GM12878 (cell line): ENCODE data around the gene MDM1. TPM values are rescaled to one million over a fixed set of nuclear protein-coding genes. Genes with fewer than 3 reads are reported as not detected.
A peak's percentile ranks its signal among the peaks of the same experiment; 100 is the strongest.

Experiments
- ATAC-seq: fragments of 200-7000 bp; cut with Tn5 transposase; 3 replicates; pipeline ENCODE4 v1.9.1; 2020; ENCODE audit warnings: mild to moderate bottlenecking, moderate library complexity
- BruUV-seq: library from RNA; stranded (reverse); fragments of 400-500 nt; replicated peaks from 2 replicates; lab custom pipeline; 2021; lab: Mats Ljungman, UMichigan
- CTCF ChIA-PET: fragments of 300-600 bp; sonication (Branson Sonifier 250); formaldehyde crosslinking; extraction: SDS; loops from one replicate; lab custom pipeline; 2021; ENCODE audit warnings: inconsistent platforms; lab: Yijun Ruan, JAX
- POLR2A ChIA-PET: fragments of 350-600 bp; formaldehyde crosslinking; extraction: SDS; loops from one replicate; lab custom pipeline; 2021; ENCODE audit warnings: inconsistent platforms; lab: Charles Lee
- RAD21 ChIA-PET: fragments of 300-600 bp; sonication (Branson Sonifier 250); formaldehyde crosslinking; loops from one replicate; lab custom pipeline; 2023; ENCODE audit warnings: antibody characterized with exemption; ENCODE audit not compliant: unreplicated experiment; lab: Charles Lee
- SMC1A ChIA-PET: fragments of 300-600 bp; sonication (Branson Sonifier 250); formaldehyde crosslinking; loops from one replicate; lab custom pipeline; 2023; ENCODE audit not compliant: unreplicated experiment, uncharacterized antibody; lab: Charles Lee
- DNase-seq: peaks from one replicate; pipeline ENCODE4 v3.0.0-alpha.2; 2011; ENCODE audit warnings: low read depth, low spot score
- FAIRE-seq: peaks from 3 replicates; lab custom pipeline; 2011; peaks lifted over from hg19 to GRCh38; lab: Jason Lieb, UNC
- H2AFZ ChIP-seq: 2 replicates; pipeline ENCODE4 v1.6.0; 2011; ENCODE audit warnings: low read depth, low read length, control low read depth; ENCODE audit not compliant: control insufficient read depth
- H3K27ac ChIP-seq: 2 replicates; pipeline ENCODE4 v1.5.1; 2011; ENCODE audit warnings: control low read depth; ENCODE audit not compliant: control insufficient read depth, insufficient read depth
- H3K27me3 ChIP-seq, 2 experiments: replicated peaks in 1 of 2; 2 replicates each; pipeline versions ENCODE4 v1.6.0 to v1.6.1; 2011; ENCODE audit warnings: low read length in 1 of 2; ENCODE audit not compliant: control insufficient read depth in 2 of 2, insufficient read depth in 2 of 2
- H3K36me3 ChIP-seq, 2 experiments: 2 replicates each; pipeline ENCODE4 v1.5.1; 2011; ENCODE audit warnings: low read length in 1 of 2; ENCODE audit not compliant: control insufficient read depth in 2 of 2, insufficient read depth in 2 of 2
- H3K4me1 ChIP-seq: 2 replicates; pipeline ENCODE4 v1.6.1; 2011; ENCODE audit warnings: mild to moderate bottlenecking, low read length, moderate library complexity, mixed read lengths; ENCODE audit not compliant: control insufficient read depth, insufficient read depth
- H3K4me2 ChIP-seq: 2 replicates; pipeline ENCODE4 v1.6.0; 2011; ENCODE audit warnings: control low read depth; ENCODE audit not compliant: control insufficient read depth, insufficient read depth
- H3K4me3 ChIP-seq: fragments of 200-600 bp; sonication (generic); 2 replicates; pipeline ENCODE4 v1.5.1; 2016
- H3K79me2 ChIP-seq: 2 replicates; pipeline ENCODE4 v1.6.0; 2011; ENCODE audit warnings: low read length; ENCODE audit not compliant: control insufficient read depth, insufficient read depth
- H3K9ac ChIP-seq: 2 replicates; pipeline ENCODE4 v1.8.0; 2011; ENCODE audit warnings: low read length, control low read depth, mixed read lengths; ENCODE audit not compliant: control insufficient read depth, insufficient read depth
- H3K9me3 ChIP-seq: replicated peaks from 3 replicates; pipeline ENCODE4 v1.5.1; 2011; ENCODE audit warnings: mild to moderate bottlenecking, low read length; ENCODE audit not compliant: control insufficient read depth, insufficient read depth
- H4K20me1 ChIP-seq: 2 replicates; pipeline ENCODE4 v1.6.0; 2011; ENCODE audit not compliant: control insufficient read depth, insufficient read depth
- CBX3 ChIP-seq: fragments of 200-600 bp; sonication (generic); IDR thresholded peaks from 2 replicates; pipeline ENCODE4 v1.6.1; 2016; ENCODE audit warnings: low read depth, borderline replicate concordance
- GABPA ChIP-seq: IDR thresholded peaks from 2 replicates; pipeline ENCODE4 v1.6.1; 2014; ENCODE audit warnings: antibody characterized with exemption, low read depth, mild to moderate bottlenecking, inconsistent platforms
- MTA2 ChIP-seq: fragments of 450-650 bp; IDR thresholded peaks from 2 replicates; pipeline ENCODE4 v1.6.1; 2016; ENCODE audit warnings: low read depth, mild to moderate bottlenecking, moderate library complexity
- MYC ChIP-seq: IDR thresholded peaks from 2 replicates; pipeline ENCODE4 v1.6.1; 2011; ENCODE audit warnings: mild to moderate bottlenecking, low read length, moderate library complexity, inconsistent platforms; ENCODE audit not compliant: insufficient read depth, insufficient replicate concordance, insufficient read length, severe bottlenecking
- NRF1 ChIP-seq: conservative IDR thresholded peaks from 2 replicates; pipeline ENCODE4 v1.6.1; 2011; ENCODE audit warnings: mild to moderate bottlenecking, low read depth, low read length, improper control_type of control experiment
- RBBP5 ChIP-seq: fragments of 200-600 bp; sonication (generic); conservative IDR thresholded peaks from 2 replicates; pipeline ENCODE4 v1.6.1; 2016
- SP1 ChIP-seq: IDR thresholded peaks from one replicate; pipeline ENCODE4 v1.6.1; 2011; ENCODE audit warnings: low read depth, low read length
- SPI1 ChIP-seq: IDR thresholded peaks from 2 replicates; pipeline ENCODE4 v1.6.1; 2011; ENCODE audit warnings: low read depth, mild to moderate bottlenecking, low read length, moderate library complexity, borderline replicate concordance; ENCODE audit not compliant: insufficient read depth
- TBL1XR1 ChIP-seq: IDR thresholded peaks from 2 replicates; pipeline ENCODE4 v1.6.1; 2012; ENCODE audit warnings: low read depth, low read length, improper control_type of control experiment
- WGBS: methylation state at CpG from one replicate; pipeline ENCODE4 v1.1.6; 2016; ENCODE audit warnings: low lambda C conversion rate; ENCODE audit not compliant: insufficient replicate concordance, insufficient coverage; ENCODE audit errors: missing lambda C conversion rate; 5-methylcytosine and 5-hydroxymethylcytosine counted together
- in situ Hi-C: fragments of 300-500 bp; cut with MboI; formaldehyde crosslinking; loops from 9 replicates; pipeline ENCODE4 v1.14.3; 2018; ENCODE audit warnings: mixed read lengths
- intact Hi-C: fragments of 100-400 bp; cut with micrococcal nuclease; formaldehyde crosslinking; loops from one replicate; pipeline ENCODE4 v1.14.2; 2022; ENCODE audit not compliant: unreplicated experiment
- polyA plus RNA-seq, 11 experiments: library from polyadenylated mRNA; depleted of rRNA in 4 of 11; unstranded in 6 of 11; stranded (reverse) in 5 of 11; fragments of >200 nt; fragmentation: Nextera tagmentation in 4 of 11; fragmentation: Illumina TruSeq in 1 of 11; extraction: Ambion mirVana in 4 of 11; extraction: Trizol in 1 of 11; gene quantifications; 1 replicate in 1 of 11; 2 replicates in 10 of 11; pipeline versions ENCODE4 v1.2.1 to v1.2.3, GENCODE V29; 2011 to 2016; ENCODE audit warnings: inconsistent platforms in 2 of 11, missing spikeins in 2 of 11, low read depth in 1 of 11
- total RNA-seq, 4 experiments: library from RNA; depleted of rRNA in 3 of 4; stranded (reverse); fragments of >200 nt in 3 of 4; fragmentation: Illumina TruSeq in 1 of 4; extraction: Trizol in 1 of 4; gene quantifications; 2 replicates each; pipeline versions ENCODE4 v1.2.1 to v1.2.3, GENCODE V29; 2013 to 2021
- TF ChIP-seq, protein P1 (sequence below): fragments of 450-650 bp; IDR thresholded peaks from 2 replicates; pipeline ENCODE4 v1.6.1; 2017; ENCODE audit warnings: mild to moderate bottlenecking, moderate library complexity
- TF ChIP-seq, protein P2 (sequence below): IDR thresholded peaks from 2 replicates; pipeline ENCODE4 v1.6.1; 2012; ENCODE audit warnings: low read length, inconsistent platforms

MDM1 gene
- total and polyA plus RNA-seq, 10 of the 15 experiments (the other 5 are each of a cell fraction or from before 2014, with no cell fraction given) = 10.1 to 25.3 (median 16.5) TPM

DNA sequence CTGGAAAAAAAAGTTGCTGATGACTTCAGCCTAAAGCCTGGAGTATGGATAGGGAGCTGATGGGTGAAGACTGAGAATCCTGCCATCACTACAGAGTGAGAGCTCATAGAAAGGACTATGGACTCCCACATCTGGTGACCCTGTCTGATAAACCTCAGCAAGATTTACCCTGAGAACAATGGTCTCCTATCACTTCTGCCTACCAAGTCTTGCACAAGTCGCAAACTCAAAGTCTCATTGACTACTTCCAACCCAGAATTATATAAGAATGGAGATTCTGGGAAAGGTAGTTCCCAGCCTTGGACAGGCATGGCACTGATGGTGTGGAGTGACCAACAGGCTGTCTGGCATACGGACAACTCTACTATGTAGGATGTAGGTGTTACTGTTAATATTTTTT lies 9.7 kb upstream of the MDM1 start (continued):
- TF ChIP-seq, protein P1, sequence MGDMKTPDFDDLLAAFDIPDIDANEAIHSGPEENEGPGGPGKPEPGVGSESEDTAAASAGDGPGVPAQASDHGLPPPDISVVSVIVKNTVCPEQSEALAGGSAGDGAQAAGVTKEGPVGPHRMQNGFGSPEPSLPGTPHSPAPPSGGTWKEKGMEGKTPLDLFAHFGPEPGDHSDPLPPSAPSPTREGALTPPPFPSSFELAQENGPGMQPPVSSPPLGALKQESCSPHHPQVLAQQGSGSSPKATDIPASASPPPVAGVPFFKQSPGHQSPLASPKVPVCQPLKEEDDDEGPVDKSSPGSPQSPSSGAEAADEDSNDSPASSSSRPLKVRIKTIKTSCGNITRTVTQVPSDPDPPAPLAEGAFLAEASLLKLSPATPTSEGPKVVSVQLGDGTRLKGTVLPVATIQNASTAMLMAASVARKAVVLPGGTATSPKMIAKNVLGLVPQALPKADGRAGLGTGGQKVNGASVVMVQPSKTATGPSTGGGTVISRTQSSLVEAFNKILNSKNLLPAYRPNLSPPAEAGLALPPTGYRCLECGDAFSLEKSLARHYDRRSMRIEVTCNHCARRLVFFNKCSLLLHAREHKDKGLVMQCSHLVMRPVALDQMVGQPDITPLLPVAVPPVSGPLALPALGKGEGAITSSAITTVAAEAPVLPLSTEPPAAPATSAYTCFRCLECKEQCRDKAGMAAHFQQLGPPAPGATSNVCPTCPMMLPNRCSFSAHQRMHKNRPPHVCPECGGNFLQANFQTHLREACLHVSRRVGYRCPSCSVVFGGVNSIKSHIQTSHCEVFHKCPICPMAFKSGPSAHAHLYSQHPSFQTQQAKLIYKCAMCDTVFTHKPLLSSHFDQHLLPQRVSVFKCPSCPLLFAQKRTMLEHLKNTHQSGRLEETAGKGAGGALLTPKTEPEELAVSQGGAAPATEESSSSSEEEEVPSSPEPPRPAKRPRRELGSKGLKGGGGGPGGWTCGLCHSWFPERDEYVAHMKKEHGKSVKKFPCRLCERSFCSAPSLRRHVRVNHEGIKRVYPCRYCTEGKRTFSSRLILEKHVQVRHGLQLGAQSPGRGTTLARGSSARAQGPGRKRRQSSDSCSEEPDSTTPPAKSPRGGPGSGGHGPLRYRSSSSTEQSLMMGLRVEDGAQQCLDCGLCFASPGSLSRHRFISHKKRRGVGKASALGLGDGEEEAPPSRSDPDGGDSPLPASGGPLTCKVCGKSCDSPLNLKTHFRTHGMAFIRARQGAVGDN = no peak
- no peak for TF ChIP-seq TBL1XR1
- TF ChIP-seq MYC = no peak

DNA sequence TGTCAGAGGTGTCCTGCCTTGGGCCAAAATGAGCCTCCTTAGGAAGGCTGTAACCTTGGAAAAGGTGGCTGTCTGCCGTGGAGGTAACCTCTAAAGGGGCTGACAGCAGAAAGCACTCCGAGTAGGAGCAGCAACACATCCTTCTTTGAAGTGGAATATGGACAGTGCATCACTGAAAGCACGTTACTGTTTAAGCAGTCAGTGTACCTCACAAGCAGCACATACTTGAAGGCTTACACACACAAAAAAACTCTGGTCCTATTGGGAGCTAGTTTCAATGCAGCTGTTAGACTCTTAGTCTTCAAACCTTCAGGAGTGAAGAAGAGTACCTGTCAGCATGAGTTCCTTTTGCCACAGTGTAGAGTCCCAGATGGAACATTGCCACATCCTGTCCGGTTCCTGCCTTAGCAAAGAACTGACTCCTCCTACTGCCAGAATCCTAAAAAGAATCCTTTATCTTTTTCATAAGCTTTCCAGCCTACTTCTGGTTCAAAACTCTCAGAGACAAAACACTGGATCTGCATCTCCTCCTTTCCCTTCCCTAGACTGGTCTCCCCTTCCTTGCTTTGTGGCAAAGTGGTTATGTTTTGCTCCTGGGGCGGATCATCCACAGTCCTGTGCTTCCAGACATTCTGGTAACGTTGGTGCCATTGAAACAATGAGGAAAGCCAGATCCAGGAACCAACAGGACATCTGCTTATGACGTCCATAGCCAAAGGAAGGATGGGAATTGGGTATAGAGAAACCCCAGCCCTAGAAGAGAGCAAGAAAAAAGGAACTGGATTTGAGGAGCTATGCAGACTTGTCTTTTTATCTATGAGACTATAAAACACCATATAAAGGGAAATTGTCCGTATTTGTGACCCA lies 8.5 kb upstream of the MDM1 start:
- intact Hi-C loops (no loop called here), in situ Hi-C loops (no loop called here)
- Histone ChIP-seq H3K9ac (no peak overlapping the region), H3K4me1 (no peaks in the 10 kb centered on the region), H4K20me1 (no peaks in the 10 kb centered on the region), H3K4me3 (no peak overlapping the region), H3K79me2 (no peaks in the 10 kb centered on the region), H3K9me3 (no peaks in the 10 kb centered on the region), H3K27ac (no peak overlapping the region), H3K4me2 (no peak overlapping the region), H2AFZ (no peak overlapping the region), H3K36me3 (no peaks in the 10 kb centered on the region), H3K27me3 (no peaks in the 10 kb centered on the region; a peak in 1 of 4 replicates)
- TF ChIP-seq SPI1 (0 out of 2 replicates have a peak, but pooled peaks have one; percentile 6), RBBP5 (no peak), NRF1 (no peak), CBX3 (no peak), GABPA (no peak), MTA2 (no peak), SP1 (no peak)
- TF ChIP-seq, protein P2, sequence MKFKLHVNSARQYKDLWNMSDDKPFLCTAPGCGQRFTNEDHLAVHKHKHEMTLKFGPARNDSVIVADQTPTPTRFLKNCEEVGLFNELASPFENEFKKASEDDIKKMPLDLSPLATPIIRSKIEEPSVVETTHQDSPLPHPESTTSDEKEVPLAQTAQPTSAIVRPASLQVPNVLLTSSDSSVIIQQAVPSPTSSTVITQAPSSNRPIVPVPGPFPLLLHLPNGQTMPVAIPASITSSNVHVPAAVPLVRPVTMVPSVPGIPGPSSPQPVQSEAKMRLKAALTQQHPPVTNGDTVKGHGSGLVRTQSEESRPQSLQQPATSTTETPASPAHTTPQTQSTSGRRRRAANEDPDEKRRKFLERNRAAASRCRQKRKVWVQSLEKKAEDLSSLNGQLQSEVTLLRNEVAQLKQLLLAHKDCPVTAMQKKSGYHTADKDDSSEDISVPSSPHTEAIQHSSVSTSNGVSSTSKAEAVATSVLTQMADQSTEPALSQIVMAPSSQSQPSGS = no peak
- DNase-seq (no peak), ATAC-seq (no peak), FAIRE-seq (no peak)
- WGBS = 48% methylated on average over 8 of the region's 8 CpGs
- ChIA-PET SMC1A (interaction anchor here (0.6 to 1.8 kb wide), 7 partner anchors 10 to 530 kb away, joined by 3 to 5 read pairs (median 4); no protein-coding TSS in a partner anchor), RAD21 (no interaction called here), CTCF (interaction anchor here (1.8 to 1.9 kb wide), 2 partner anchors 16 to 117 kb away, joined by 4 read pairs; no protein-coding TSS in a partner anchor), POLR2A (no interaction called here)
- BruUV-seq = no TSS peak
